Brain pericyte (primary cell): ENCODE measurements around the gene TFDP2.

ENCODE experiments used
- DNase-seq: peaks from one replicate; pipeline ENCODE4 v3.0.0-alpha.2; 2012; ENCODE audit warnings: low read depth, low spot score

Gene TFDP2

GRCh38 chr3:142072816-142073215 lies 76.5 kb downstream of the TFDP2 start:
- DNase-seq, result no peak

DNA sequence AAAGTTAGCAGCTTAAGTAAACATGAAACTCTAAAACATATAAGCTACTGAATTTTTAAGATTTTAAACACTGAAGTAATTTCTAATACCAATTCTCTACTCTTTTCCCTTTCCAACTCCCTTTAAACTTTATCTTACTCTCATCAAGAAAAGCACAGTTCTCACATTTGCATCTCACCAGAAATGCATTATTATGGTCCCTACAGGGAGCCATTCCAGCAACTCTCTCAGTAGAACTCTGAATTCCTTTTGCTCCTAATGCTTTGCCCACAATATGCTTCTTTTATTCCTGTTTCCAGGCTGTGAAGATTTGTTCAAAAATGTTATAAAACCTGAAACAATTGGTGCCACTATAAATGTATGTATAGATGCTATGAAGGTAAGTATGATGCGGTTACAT lies 83.4 kb downstream of the TFDP2 start:
- DNase-seq, result no peak

- DNase-seq, result no peak
These were observed 84.0 kb downstream of the TFDP2 start for GRCh38 chr3:142065344-142065743.

- no peak for DNase-seq
These were observed 84.9 kb downstream of the TFDP2 start for GRCh38 chr3:142064454-142064853.

- DNase-seq, result no peak
These were observed 92.0 kb downstream of the TFDP2 start for GRCh38 chr3:142057331-142057725.

DNA sequence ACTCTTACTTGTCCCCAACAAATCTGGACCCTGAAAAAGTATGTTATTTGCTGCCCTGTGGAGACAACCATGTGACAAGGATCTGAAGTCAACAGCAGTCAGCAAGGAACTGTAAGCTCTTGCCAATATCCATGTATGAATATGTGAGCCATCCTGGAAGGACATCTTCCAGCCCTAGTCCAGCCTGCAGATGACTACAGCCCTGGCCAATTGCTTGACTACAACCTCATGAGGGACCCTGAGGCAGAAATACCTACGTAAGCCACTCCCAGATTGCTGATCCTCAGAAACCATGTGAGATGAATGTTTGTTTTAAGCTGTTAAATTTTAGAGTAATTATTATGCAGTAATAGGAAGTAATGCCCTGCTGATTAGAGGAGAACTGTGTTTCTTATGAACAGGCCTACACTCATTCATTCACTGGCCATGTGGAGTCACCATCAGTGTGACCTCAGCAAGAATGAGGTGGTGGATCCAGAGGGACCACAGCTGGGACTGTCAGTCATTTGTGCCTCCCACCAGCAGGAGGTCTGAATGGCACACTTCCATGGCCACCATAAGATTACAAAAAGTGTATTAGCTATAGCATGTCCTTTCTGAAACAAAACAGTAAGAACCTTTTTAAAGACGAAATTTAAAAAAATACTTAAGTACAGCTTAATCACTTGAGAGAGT lies 92.6 kb downstream of the TFDP2 start:
- DNase-seq, result no peak

- no peak for DNase-seq
These were observed 95.5 kb downstream of the TFDP2 start for GRCh38 chr3:142053835-142054234.

DNA sequence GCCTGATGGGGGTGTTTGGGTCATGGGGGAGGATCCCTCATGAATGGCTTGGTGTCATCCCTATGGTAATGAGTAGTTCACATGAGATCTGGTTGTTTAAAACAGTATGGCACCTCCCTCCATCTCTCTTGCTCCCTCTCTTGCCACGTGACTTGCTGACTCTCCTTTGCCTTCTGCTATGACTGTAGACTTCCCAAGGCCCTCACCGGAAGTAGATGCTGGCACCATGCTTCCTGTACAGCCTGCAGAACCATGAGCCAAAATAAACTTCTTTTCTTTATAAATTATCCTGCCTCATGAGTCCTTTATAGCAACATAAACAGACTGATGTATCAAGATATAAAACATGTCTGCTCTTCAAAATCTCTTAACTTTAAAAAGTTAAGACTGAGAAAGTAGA lies 96.1 kb downstream of the TFDP2 start:
- DNase-seq, result no peak

GRCh38 chr3:142051351-142051750 lies 98.0 kb downstream of the TFDP2 start:
- DNase-seq, result no peak

DNA sequence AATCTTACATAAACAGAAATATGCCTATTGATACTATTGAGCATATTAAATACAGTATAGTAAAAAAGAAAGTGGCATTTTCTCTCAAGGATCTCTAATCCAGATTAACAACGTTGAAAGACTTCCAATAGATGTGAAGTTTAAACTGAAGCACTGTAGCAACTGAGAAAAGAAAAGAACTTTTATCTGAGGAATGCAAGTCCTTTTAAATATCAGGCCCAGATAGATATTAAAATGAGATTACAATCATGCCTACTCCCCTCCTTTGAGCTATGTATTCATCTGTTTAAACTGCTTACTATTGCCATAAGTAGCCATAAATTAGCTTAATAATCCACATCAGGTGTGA lies 102.3 kb downstream of the TFDP2 start:
- DNase-seq, result no peak

DNA sequence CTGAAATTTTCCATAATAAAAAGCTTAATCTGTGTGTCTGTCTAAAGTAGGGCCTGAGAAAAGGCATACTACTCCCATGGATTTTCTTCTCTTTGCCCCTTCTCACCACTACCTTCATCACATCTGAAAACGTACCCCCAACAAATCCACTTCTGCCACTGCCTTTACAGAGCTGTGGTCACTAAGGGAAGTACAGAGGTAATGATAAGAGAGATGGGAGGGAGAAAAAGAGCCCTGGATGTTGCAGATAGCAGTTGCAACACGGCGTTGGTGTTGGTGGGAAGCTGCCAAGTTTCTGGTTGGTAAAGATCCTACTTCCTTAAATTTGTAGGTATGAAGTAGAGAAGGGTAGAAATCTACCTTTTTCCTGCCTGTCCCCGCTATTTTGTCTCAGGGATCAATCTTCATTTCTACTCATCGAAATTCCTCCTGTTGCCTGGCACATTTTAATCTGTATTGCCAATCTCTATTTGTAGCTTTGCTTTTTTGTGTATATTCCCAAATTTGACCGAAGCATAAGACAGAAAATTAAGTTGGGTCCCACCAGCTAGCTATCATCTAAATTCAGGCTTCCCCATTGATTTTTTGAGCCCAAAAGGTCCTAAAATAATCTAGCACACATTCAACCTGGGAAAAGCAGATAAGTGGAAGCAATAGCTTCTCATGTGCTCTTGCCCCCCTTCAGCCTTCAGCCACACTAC lies 102.9 kb downstream of the TFDP2 start:
- DNase-seq, result no peak

- DNase-seq, result no peak
These were observed 108.3 kb downstream of the TFDP2 start for GRCh38 chr3:142040941-142041491.

DNA sequence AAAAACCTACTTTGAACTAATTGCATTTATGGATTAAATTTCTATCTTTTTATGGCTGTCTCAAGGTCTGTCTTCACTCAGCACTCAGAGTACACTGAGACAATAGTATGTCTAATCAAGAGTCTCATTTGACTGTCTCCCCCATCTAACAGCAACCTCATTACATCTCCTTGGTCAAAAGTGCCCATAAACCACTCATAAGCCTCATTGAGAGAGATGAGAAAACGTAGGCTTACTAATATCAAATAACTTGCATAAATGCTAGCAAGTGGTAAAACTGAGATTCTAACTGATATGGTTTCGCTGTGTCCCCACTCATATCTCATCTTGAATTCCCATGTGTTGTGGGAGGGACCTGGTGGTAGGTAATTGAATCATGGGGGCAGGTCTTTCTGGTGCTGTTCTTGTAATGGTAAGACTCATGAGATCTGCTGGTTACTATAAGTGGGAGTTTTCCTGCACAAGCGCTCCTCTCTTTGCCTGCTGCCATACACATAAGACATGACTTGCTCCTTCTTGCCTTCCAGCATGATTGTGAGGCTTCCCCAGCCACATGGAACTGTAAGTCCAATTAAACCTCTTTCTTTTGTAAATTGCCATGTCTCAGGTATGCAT lies 113.9 kb downstream of the TFDP2 start:
- no peak for DNase-seq

DNA sequence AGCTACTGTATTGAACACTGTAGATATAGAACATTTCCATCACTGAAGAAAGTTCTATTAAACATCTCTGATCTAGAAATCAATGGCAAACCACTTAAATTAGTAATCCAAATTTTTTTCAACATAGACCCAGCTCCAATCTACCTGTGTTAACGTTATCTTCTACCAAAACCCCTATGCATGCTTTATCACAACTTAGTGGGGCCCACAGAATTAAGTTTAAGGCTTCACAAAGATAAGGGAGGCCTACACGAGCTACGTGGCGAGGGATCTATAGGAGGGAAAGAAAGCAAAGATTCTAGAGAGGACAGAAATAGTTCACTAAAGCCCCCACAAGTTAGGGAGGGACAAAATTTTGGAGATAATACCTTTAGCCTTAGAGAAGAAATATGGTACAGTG lies 116.1 kb downstream of the TFDP2 start:
- DNase-seq, result no peak

GRCh38 chr3:142031575-142031974 lies 117.8 kb downstream of the TFDP2 start:
- DNase-seq, result no peak

DNA sequence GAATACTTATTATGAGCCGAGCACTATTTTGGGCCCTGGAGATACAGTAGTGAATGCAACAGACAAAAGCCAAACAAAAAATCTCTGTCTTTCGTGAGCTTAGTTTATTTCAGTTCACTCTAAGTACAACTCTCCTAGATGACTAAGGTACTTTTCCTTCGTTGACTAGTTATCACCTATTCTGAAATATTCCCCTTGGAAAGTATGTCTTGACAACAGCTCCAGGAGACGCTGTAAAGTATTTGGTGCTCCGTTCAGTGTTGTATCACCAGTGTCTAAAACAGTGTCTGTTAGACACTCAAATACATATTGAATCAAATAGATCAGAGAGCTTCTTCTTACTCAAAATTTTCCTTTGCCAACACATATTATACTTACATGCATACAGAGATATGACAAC lies 119.6 kb downstream of the TFDP2 start:
- DNase-seq, result no peak

- no peak for DNase-seq
These were observed 120.2 kb downstream of the TFDP2 start for GRCh38 chr3:142029052-142029642.

DNA sequence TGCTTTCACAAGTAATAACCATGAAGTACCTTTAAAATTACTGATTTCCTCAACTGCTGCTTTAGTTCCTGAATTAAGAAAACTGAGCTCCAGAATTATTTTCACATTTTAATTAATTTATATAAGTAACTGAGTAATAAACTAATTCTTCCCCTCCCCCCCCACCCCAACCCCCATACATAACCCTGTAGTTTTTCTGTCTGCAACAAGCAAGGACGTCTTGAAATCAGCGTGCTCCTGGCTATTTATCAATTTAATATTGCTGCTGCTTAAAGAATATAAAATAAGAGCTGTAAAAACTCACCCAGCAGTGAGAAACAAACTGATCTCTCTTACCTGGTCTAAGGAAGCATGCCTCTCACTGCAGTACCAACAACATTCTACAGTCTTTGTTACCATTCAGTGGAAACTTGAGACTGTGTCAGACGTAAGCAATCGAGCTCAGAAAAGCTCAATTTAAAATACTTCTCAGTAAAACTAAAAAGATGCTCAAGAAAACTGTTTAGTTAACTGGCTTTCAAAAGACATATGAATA lies 121.0 kb downstream of the TFDP2 start:
- peak; percentile 44 for DNase-seq

DNA sequence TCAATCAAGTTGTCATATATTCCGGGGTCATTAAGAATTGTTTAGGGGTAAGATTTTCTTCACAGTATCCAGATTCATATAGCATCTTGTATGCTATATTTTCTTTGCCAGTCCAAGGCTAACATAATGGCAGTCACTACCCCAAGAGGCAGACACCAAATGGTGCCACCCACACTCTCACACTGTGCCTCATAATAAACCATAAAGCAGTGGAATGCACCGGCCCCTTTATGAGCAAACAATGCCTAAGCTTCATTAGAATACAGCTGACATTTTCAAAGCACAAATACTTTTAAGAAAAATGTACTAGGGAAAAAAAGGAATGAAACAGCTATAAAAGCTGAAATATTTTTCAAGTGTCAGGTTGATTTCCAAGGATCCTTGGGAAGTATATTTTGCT lies 121.6 kb downstream of the TFDP2 start:
- no peak for DNase-seq

GRCh38 chr3:142027300-142027699 lies 122.0 kb downstream of the TFDP2 start:
- no peak for DNase-seq

DNA sequence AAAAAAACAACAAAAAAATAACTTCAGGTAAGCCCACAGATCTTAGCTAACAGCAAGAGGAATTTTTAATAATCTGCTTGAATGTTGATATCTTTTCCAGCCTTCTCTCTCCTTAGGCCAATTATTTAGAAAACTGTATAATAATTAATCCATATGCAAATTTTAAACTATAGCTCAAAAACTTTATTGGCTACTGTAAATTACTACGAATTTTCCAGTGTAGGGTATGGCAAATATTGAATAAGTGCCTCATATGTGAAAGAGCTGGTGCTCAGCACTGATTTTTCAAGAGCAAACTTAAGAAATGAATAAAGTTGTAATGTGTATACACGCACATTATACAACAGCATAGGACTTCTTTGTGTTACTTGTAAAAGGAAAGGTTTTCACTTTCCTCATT lies 123.0 kb downstream of the TFDP2 start:
- no peak for DNase-seq

- DNase-seq, result no peak
These were observed 127.0 kb downstream of the TFDP2 start for GRCh38 chr3:142022381-142022780.
